NCI-H2171 treated with DMSO at 0.1 percent for 48 hours (cell line): ENCODE data around the gene ANO7.

ENCODE experiments used
- DNase-seq: peaks from one replicate; lab custom pipeline; 2025; lab: John Stamatoyannopoulos, UW

ANO7 gene

DNA sequence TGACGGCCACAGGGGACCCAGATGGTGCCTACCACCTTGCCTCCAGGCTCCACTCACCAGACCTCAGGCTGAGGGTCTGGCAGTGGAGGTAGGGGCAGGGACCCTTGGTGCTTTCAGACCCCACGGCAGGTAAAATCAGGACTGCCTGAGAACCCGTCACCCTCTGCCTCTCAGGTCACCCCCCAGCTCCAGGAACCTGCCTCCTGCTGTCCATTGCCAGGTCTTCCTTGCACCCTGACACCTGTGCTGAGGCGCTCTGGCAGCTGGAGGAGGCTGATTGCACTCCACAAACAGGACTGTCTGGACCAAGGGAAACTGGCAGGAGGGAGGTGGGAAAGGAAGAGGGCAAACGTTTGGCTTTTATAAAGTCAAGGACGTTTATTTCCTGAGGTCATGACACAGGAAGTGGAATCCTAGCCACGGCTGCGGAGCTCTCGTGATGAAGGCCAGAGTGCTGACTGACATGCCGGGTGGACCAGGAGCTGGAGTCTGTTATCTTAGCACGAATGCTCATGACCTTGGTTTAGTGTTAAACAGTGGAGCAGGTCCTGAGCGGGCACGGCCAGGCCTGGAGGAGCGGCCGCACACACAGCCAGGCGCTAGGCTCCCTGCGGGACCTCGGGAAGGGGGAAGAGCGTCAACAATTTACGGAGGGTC is 40.5 kb downstream of the ANO7 start:
- no peak for DNase-seq

DNA sequence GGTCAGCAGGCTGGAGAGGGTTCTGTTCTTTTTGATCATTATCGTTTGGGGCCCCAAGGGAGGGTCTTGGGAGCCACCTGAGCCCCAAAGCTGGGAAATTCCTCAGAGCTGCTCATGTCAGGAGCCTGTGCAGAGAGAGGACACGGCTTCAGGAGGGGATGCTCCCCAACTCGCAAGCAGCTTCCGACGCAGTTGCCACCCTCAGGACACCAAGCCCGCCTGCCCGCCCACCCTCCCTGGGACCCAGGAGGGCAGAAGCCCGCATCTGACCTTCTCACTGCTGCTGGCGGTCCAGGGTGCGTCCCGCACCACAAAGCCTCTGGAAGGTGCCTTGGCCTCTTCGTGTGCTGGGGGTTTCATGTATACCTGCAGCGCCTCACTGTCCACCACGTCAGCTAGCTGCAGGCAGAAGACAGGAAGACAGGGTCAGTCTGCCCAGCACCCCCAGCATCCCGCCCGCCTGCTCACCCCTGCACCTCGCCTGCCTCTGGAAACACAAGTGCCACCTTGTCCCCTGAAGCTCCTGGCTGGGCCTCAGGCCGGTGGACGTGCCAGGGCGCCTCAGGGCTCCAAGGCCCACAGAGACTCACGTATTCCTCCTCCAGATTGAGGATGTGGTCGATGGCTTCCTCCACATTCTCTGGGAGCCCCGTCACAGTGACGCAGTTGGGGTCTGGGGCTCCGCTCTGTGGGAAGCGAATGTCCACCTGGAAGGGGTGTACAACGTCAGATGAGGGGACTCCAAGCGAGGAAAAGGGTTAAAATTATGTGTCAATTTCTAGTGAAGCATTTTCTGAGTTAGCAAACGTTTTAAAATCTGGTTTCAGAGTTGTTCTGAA is 41.3 kb downstream of the ANO7 start:
- no peak for DNase-seq

DNA sequence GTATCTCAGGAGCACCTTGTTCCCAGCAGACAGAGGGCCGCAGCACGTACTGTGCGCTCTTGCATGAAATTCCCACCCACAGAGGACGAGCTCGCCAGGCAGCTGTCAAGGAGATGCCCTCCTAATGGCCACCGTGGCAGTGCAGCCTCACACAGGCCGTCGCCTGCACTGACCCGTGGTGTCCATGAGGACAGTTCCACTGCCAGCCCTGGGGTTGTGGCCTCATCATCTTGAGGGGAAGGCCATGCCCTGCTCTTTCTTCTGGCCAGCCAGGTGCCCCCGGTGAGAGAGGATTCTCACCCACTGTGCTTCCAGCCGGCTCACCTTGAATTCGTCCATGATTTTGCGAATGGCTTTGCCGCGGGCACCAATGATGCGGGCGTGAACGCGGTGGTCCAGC is 42.0 kb downstream of the ANO7 start:
- no peak for DNase-seq

DNA sequence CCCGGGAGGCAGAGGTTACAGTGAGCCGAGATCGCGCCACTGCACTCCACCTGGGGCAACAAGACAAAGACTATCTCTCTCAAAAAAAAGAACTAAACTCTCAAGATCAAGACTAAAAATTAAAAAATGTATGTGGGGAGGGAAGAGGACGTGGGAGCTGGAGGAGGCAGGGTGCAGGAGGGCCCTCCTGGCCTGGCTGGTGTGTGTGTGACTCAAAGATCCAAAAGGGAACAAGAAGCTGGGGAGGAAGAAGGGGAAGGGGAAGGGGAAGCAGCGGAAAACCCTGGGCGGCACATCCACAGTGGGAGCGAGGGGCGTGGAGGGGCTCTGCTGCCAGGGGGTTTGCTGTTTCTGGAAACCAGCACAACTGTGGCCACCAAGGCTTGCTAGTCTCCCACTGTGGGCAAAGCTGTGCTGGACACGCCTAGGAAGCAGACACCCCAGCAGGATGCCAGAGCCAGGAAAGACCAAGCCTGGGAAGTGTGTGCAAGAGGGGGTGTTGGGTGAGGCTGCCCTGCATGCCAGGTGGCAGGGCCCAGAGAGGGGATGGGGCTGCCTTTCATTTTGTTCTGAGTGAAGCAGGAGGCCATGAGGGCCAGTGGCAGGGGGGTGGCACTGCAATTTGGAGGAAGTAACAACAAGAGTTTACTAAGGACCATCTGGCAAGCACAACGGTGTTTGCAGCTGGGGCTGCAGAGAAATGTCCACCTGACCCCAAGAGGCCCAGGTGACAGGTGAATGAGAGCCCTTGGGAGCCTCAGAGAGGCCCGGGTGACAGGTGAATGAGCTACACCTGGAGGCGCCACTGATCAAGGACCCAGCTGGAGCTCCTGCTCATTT is 44.5 kb downstream of the ANO7 start:
- no peak for DNase-seq

GRCh38 chr2:241234066-241234790 is 45.8 kb downstream of the ANO7 start:
- DNase-seq, result no peak

GRCh38 chr2:241234962-241235740 is 46.7 kb downstream of the ANO7 start:
- no peak for DNase-seq

DNA sequence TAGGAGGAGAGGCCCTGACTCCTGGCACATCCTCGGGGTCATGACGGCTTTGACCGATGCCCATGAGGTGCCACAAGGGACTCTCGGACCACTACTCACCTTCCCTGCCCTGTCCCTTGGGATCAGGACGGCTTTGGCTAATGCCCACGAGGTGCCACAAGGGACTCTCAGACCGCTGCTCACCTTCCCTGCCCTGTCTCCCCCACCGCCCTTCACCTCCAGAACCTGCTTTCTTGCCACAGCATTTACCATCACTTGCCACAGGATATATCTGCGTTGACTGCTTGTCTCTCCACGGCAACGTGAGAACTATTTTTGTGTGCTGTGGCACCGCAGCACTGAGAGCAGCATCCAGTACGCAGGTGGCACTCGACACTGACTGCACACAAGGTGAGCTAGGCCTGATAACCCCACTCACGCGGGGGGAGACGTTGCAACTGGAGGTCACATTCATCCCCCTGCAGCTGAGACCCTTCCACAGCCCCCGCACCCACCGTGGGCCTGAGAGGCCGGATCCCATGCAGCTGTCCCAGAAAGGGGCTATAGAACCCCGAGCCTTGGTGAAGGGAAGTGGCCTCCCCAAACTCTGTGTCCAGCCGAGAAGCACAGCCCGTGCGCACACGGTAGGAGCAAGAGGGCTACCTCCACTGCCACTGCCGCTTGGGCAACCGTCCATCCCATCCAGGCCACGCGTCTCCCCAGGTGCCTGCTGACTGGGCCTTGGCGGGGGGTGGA is 47.5 kb downstream of the ANO7 start:
- DNase-seq, result no peak

- DNase-seq, result no peak
These were observed 48.6 kb downstream of the ANO7 start for GRCh38 chr2:241237047-241237446.

DNA sequence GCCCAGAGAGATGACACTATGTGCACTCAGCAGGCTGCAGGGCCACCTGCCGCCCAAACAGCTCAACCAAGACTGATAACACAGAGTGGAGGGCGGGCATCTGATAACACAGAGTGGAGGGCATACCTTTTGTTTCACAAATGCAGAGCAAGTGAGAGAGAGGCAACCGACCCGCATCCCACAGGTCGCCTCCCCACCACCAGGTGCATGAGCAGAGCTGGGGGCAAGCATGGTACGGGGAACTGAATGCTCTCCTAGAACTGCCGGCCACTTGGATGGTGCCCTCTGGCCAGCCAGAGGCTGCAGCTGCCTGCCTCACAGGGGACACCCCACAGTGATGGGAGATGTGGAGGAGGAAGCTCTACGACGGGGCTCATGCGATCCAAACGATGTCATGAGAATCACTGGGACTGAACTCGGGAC is 49.5 kb downstream of the ANO7 start:
- DNase-seq, result no peak

- DNase-seq, result no peak
These were observed 50.3 kb downstream of the ANO7 start for GRCh38 chr2:241238693-241239198.

DNA sequence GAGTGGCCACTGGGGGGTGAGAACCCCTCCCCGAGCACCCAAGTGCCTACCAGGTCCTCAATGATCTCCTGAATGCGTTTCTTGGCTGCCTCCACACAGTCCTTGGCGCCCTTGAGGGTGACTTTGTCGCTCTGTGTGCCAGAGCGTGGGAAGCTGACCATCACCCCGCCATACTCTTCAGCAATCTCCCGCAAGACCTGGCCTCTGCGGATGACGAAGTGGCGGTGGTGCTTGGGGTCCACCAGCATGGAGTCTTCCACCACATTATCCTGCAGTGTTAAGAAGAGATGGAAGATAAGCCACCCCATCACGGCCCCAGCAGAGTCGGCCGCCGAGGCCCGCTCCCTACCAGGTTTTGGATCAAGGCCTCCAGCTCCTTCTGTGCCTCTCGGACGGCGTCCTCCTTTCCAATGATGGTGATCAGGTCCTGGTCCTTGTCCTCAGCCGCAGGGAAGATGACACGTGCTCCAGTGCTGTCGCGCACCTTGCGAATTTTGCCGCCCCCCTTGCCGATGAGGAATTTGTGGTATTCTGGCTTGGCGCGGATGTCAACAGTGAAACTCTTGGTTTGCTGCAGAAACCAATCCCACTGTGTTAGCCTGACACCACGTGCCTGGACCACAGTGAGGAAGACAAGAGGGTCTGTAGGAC is 51.2 kb downstream of the ANO7 start:
- DNase-seq, result no peak

- DNase-seq, result no peak
These were observed 52.0 kb downstream of the ANO7 start for GRCh38 chr2:241240320-241241004.

DNA sequence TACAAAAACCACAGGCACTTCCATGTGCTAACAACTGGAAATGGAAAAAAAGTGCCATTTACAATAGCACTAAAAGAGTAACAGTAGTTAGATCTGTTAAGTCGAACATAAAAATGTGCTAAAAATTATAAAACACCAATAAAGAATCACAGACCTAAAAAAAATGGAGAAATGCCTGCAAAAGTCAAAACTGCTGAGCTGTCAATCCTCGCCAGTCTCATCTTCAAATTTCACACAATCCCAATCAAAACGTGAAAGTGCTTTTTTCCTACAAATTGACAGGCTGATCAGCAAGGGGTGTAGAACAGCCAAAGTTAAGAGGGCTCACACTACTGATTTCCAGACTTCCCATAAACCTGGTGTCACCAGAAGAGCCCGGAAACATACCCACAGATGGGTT is 53.2 kb downstream of the ANO7 start:
- DNase-seq, result no peak

GRCh38 chr2:241242306-241242705 is 53.8 kb downstream of the ANO7 start:
- no peak for DNase-seq

- no peak for DNase-seq
These were observed 55.9 kb downstream of the ANO7 start for GRCh38 chr2:241244368-241244767.

GRCh38 chr2:241248289-241248688 is 59.8 kb downstream of the ANO7 start:
- no peak for DNase-seq

GRCh38 chr2:241248897-241249296 is 60.4 kb downstream of the ANO7 start:
- no peak for DNase-seq

GRCh38 chr2:241249654-241250053 is 61.2 kb downstream of the ANO7 start:
- no peak for DNase-seq
